GM10266 (cell line): ENCODE data around the gene SGO2.

Experiments used
- DNase-seq: peaks from one replicate; pipeline ENCODE4 v3.0.0; 2012; ENCODE audit errors: extremely low spot score
- CTCF ChIP-seq: IDR thresholded peaks from 2 replicates; pipeline ENCODE4 v1.5.1; 2012; ENCODE audit warnings: mild to moderate bottlenecking, low read depth; ENCODE audit not compliant: control insufficient read depth, insufficient read depth; ENCODE audit errors: missing control alignments

SGO2 gene

GRCh38 chr2:200618590-200619021, 92.6 kb downstream of the SGO2 start:
- peak; percentile 16 for TF ChIP-seq CTCF
- no peak for DNase-seq

GRCh38 chr2:200619279-200619678, 93.3 kb downstream of the SGO2 start:
- no peak for DNase-seq

GRCh38 chr2:200620606-200621390, 94.8 kb downstream of the SGO2 start:
- no peak for TF ChIP-seq CTCF
- DNase-seq, result no peak

More at GRCh38 chr2:200619279-200619678, 93.3 kb downstream of the SGO2 start:
- TF ChIP-seq CTCF, result no peak

- TF ChIP-seq CTCF, result no peak
- no peak for DNase-seq
Measured at GRCh38 chr2:200622106-200622505, 96.1 kb downstream of the SGO2 start.

GRCh38 chr2:200624026-200624425, 98.0 kb downstream of the SGO2 start:
- TF ChIP-seq CTCF, result no peak
- DNase-seq, result no peak

GRCh38 chr2:200624658-200625057, 98.7 kb downstream of the SGO2 start:
- no peak for DNase-seq
- TF ChIP-seq CTCF, result no peak

GRCh38 chr2:200625282-200625681, 99.3 kb downstream of the SGO2 start:
- DNase-seq, result no peak

More at GRCh38 chr2:200625282-200625681, 99.3 kb downstream of the SGO2 start:
- no peak for TF ChIP-seq CTCF
